HepG2 (cell line): ENCODE measurements around the gene PRM3. TPM values are rescaled to one million over a fixed set of nuclear protein-coding genes. Genes with fewer than 3 reads are reported as not detected.

Source experiments
- ATAC-seq: fragments of 200-7000 bp; cut with Tn5 transposase; 3 replicates; pipeline ENCODE4 v1.9.1; 2020; ENCODE audit warnings: mild to moderate bottlenecking, moderate library complexity
- BruUV-seq: library from RNA; stranded (reverse); fragments of 400-500 nt; replicated peaks from 2 replicates; lab custom pipeline; 2021; lab: Mats Ljungman, UMichigan
- CTCF ChIA-PET: fragments of 300-600 bp; formaldehyde crosslinking; extraction: SDS; loops from one replicate; lab custom pipeline; 2021; ENCODE audit warnings: low total read pairs, inconsistent platforms, low intra/inter-chr PET ratio; lab: Yijun Ruan, JAX
- POLR2A ChIA-PET: fragments of 350-600 bp; sonication (Branson Sonifier 250); formaldehyde crosslinking; loops from one replicate; lab custom pipeline; 2020; ENCODE audit warnings: antibody characterized with exemption, inconsistent platforms; lab: Yijun Ruan, JAX
- DNase-seq: peaks from one replicate; pipeline ENCODE4 v3.0.0-alpha.2; 2015; ENCODE audit warnings: low spot score
- FAIRE-seq: peaks from 3 replicates; lab custom pipeline; 2011; peaks lifted over from hg19 to GRCh38; lab: Jason Lieb, UNC
- H2AFZ ChIP-seq: one replicate; pipeline ENCODE4 v1.6.1; 2011; ENCODE audit warnings: low read length, inconsistent platforms
- H3K27ac ChIP-seq: fragments of 300-600 bp; 3 replicates; pipeline ENCODE4 v1.8.0; 2011; ENCODE audit warnings: mixed run types, mild to moderate bottlenecking, mixed read lengths, low read length, inconsistent platforms; ENCODE audit not compliant: insufficient read depth; ENCODE audit errors: extremely low read length
- H3K27me3 ChIP-seq, 2 experiments: fragments of 200-600 bp in 1 of 2; 2 replicates in 1 of 2; 3 replicates in 1 of 2; pipeline versions ENCODE4 v1.6.0 to v1.8.0; 2011; ENCODE audit warnings: low read length in 2 of 2, mild to moderate bottlenecking in 2 of 2, moderate library complexity in 2 of 2, inconsistent platforms in 1 of 2; ENCODE audit not compliant: insufficient read depth in 2 of 2, control insufficient read depth in 1 of 2
- H3K36me3 ChIP-seq, 2 experiments: fragments of 200-600 bp in 1 of 2; replicated peaks in 1 of 2; 2 replicates in 1 of 2; 3 replicates in 1 of 2; pipeline versions ENCODE4 v1.5.1 to v1.8.0; 2011; ENCODE audit warnings: low read length in 2 of 2, inconsistent platforms in 1 of 2; ENCODE audit not compliant: insufficient read depth in 2 of 2, control insufficient read depth in 1 of 2
- H3K4me1 ChIP-seq: 2 replicates; pipeline ENCODE4 v1.5.1; 2012; ENCODE audit warnings: low read length, inconsistent platforms; ENCODE audit not compliant: insufficient read depth
- H3K4me2 ChIP-seq: 2 replicates; pipeline ENCODE4 v1.6.0; 2011; ENCODE audit warnings: low read depth, low read length, inconsistent platforms
- H3K4me3 ChIP-seq, 3 experiments: fragments of 200-600 bp in 1 of 3; sonication (generic), shearing (Covaris generic) in 1 of 3; replicated peaks in 1 of 3; 2 replicates each; pipeline ENCODE4 v1.5.1; 2011 to 2016; ENCODE audit warnings: low read length in 3 of 3, inconsistent platforms in 2 of 3, low read depth in 2 of 3, mild to moderate bottlenecking in 2 of 3, control low read depth in 1 of 3, mixed read lengths in 1 of 3; ENCODE audit not compliant: insufficient read depth in 1 of 3
- H3K79me2 ChIP-seq: one replicate; pipeline ENCODE4 v1.6.1; 2011; ENCODE audit warnings: low read length, inconsistent platforms; ENCODE audit not compliant: insufficient read depth
- H3K9ac ChIP-seq: 2 replicates; pipeline ENCODE4 v1.6.0; 2011; ENCODE audit warnings: mild to moderate bottlenecking, low read depth, low read length, inconsistent platforms; ENCODE audit not compliant: insufficient read depth
- H3K9me3 ChIP-seq: 2 replicates; pipeline ENCODE4 v1.5.1; 2012; ENCODE audit warnings: mild to moderate bottlenecking, low read length
- H4K20me1 ChIP-seq: 2 replicates; pipeline ENCODE4 v1.6.0; 2011; ENCODE audit warnings: inconsistent platforms, mild to moderate bottlenecking, low read length, moderate library complexity; ENCODE audit not compliant: insufficient read depth
- FOSL2 ChIP-seq: sonication (generic); formaldehyde crosslinking; IDR thresholded peaks from 2 replicates; pipeline ENCODE4 v1.4.0; 2020; ENCODE audit warnings: missing genetic modification reagents
- HDAC6 ChIP-seq: fragments of 200-600 bp; sonication (generic); IDR thresholded peaks from 2 replicates; pipeline ENCODE4 v1.7.0; 2017; ENCODE audit warnings: mild to moderate bottlenecking, antibody characterized with exemption, low read length, low read depth
- HNRNPH1 ChIP-seq: fragments of 200-400 bp; formaldehyde crosslinking; optimal IDR thresholded peaks from 2 replicates; pipeline ENCODE3; 2017; ENCODE audit warnings: mild to moderate bottlenecking, low read depth, low read length
- NRL ChIP-seq: sonication (generic); formaldehyde crosslinking; IDR thresholded peaks from 2 replicates; pipeline ENCODE4 v1.5.0; 2020; ENCODE audit warnings: missing genetic modification reagents, mild to moderate bottlenecking, moderate library complexity, borderline replicate concordance
- POLR2AphosphoS5 ChIP-seq: IDR thresholded peaks from 2 replicates; pipeline ENCODE4 v1.6.1; 2012; ENCODE audit warnings: low read depth, low read length
- RBM22 ChIP-seq: fragments of 200-400 bp; formaldehyde crosslinking; optimal IDR thresholded peaks from 2 replicates; pipeline ENCODE3; 2017; ENCODE audit warnings: mild to moderate bottlenecking, low read length, moderate library complexity
- SMYD3 ChIP-seq: sonication (generic); formaldehyde crosslinking; IDR thresholded peaks from 2 replicates; pipeline ENCODE4 v1.8.1; 2023; ENCODE audit warnings: mild to moderate bottlenecking, missing genetic modification reagents
- SRY ChIP-seq: sonication (generic); formaldehyde crosslinking; IDR thresholded peaks from 2 replicates; pipeline ENCODE4 v1.8.0; 2022; ENCODE audit warnings: mild to moderate bottlenecking, missing genetic modification reagents
- ZKSCAN1 ChIP-seq: fragments of 150-350 bp; IDR thresholded peaks from 2 replicates; pipeline ENCODE4 v1.6.1; 2014; ENCODE audit warnings: low read length
- ZNF317 ChIP-seq: sonication (generic); formaldehyde crosslinking; IDR thresholded peaks from 2 replicates; pipeline ENCODE4 v1.5.0; 2020; ENCODE audit warnings: mild to moderate bottlenecking, missing genetic modification reagents
- ZNF432 ChIP-seq: sonication (generic); formaldehyde crosslinking; IDR thresholded peaks from 2 replicates; pipeline ENCODE4 v1.5.0; 2020; ENCODE audit warnings: missing genetic modification reagents, mild to moderate bottlenecking, borderline replicate concordance
- ZNF569 ChIP-seq: sonication (generic); formaldehyde crosslinking; IDR thresholded peaks from 2 replicates; pipeline ENCODE4 v1.5.0; 2020; ENCODE audit warnings: mild to moderate bottlenecking, missing genetic modification reagents, moderate library complexity, borderline replicate concordance
- ZNF761 ChIP-seq: sonication (generic); formaldehyde crosslinking; conservative IDR thresholded peaks from 2 replicates; pipeline ENCODE4 v1.4.0; 2020; ENCODE audit warnings: mild to moderate bottlenecking, missing genetic modification reagents
- WGBS: methylation state at CpG from one replicate; pipeline ENCODE4 v1.1.6; 2017; ENCODE audit warnings: low lambda C conversion rate; 5-methylcytosine and 5-hydroxymethylcytosine counted together
- in situ Hi-C: cut with HindIII; loops from 2 replicates; pipeline ENCODE4 v1.10.0; 2017; ENCODE audit warnings: low pct_unique_long_range_greater_than_20kb; ENCODE audit not compliant: extremely low pct_ligation_motif_present
- intact Hi-C: fragments of 100-400 bp; cut with micrococcal nuclease; formaldehyde crosslinking; loops from one replicate; pipeline ENCODE4 v1.10.0; 2022; ENCODE audit not compliant: unreplicated experiment
- polyA plus RNA-seq, 8 experiments: library from polyadenylated mRNA; depleted of rRNA in 3 of 8; stranded (reverse) in 7 of 8; unstranded in 1 of 8; fragments of >200 nt; fragmentation: Illumina TruSeq in 4 of 8; extraction: Trizol in 4 of 8; gene quantifications; 2 replicates each; pipeline versions ENCODE4 v1.2.1 to v1.2.3, GENCODE V29; 2011 to 2016; ENCODE audit warnings: low read depth in 4 of 8, missing spikeins in 1 of 8, mixed read lengths in 1 of 8; ENCODE audit not compliant: insufficient read depth in 1 of 8
- total RNA-seq, 5 experiments: library from RNA; depleted of rRNA; stranded (reverse); fragments of >200 nt; fragmentation: Illumina TruSeq; extraction: Trizol; gene quantifications; 2 replicates each; pipeline ENCODE4 v1.2.3, GENCODE V29; 2016; ENCODE audit warnings: low read depth in 1 of 5
- TF ChIP-seq, protein P1 (sequence below): sonication (generic); formaldehyde crosslinking; IDR thresholded peaks from 2 replicates; pipeline ENCODE4 v1.5.1; 2020; ENCODE audit warnings: mild to moderate bottlenecking, missing genetic modification reagents, borderline replicate concordance
- TF ChIP-seq, protein P2 (sequence below), 2 experiments: IDR thresholded peaks; 2 replicates each; pipeline ENCODE4 v1.6.1; 2011 to 2012; ENCODE audit warnings: low read length in 2 of 2, borderline replicate concordance in 1 of 2, low read depth in 1 of 2, mild to moderate bottlenecking in 1 of 2, moderate library complexity in 1 of 2
- TF ChIP-seq, protein P3 (sequence below): sonication (generic); formaldehyde crosslinking; IDR thresholded peaks from 2 replicates; pipeline ENCODE4 v1.4.0; 2020; ENCODE audit warnings: mild to moderate bottlenecking, missing genetic modification reagents

The PRM3 gene
- total and polyA plus RNA-seq, 2 of the 13 experiments (the other 11 are each of a cell fraction or from before 2014, with no cell fraction given) = not detected

DNA sequence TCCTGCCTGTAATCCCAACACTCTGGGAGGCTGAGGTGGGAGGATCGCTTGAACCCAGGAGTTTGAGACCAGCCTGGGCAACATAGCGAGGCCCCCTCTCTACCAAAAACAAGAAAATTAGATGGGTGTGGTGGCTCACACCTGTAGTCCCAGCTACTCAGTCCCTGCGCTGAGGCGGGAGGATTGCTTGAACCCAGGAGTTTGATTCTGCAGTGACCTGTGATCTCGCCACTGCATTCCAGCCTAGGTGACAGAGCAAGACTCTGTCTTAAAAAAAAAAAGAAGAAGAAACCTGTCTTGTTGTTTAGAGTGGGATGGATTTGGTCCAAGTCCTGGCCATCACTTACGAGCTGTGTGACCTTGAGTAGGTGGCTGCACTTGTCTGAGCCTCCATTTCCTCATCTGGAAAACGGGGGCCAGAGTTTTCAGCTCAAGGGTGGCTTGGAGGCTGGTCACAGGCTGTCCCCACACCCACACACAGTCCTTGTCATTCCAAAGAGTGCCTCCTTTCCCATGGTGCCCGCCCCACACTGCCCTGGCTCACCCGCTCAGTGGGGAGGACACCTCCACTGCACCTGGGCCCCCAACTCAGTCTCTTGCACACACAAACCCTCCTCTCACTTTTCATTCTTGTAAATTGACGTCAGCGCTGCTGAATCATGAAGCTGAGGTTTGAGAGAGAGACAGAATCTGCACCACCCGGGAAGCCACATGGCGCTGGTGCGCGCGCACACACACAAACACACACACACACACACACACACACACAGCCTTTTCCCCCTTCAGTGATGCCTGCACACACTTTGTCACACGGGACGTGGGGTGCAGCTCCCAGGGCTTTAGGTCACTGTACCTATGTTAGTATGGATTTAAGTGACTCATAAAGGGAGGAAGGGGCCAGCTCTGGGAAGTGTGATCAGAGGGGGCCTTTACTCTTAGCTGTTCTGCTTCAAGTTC lies 21.6 kb downstream of the PRM3 start:
- Histone ChIP-seq H3K4me3 (no peak overlapping the region), H3K4me2 (peak overlapping the region; percentile 32), H3K9me3 (no peaks in the 10 kb centered on the region), H4K20me1 (peaks cover 47% of the 10 kb centered on the region), H3K36me3 (peaks cover 2 to 8% of the 10 kb centered on the region in 2 experiments; a peak in 4 of 5 replicates), H3K9ac (no peak overlapping the region), H3K79me2 (peaks cover 27% of the 10 kb centered on the region), H3K27me3 (no peaks in the 10 kb centered on the region; a peak in 1 of 5 replicates), H3K4me1 (peaks cover 60% of the 10 kb centered on the region), H3K27ac (no peak overlapping the region), H2AFZ (no peak overlapping the region)
- DNase-seq (no peak), FAIRE-seq (no peak), ATAC-seq (no peak)
- CTCF ChIA-PET = no interaction called here
- no TSS peak for BruUV-seq
- in situ Hi-C loops (no loop called here), intact Hi-C loops (no loop called here)
- 62% methylated on average over 18 of the region's 18 CpGs for WGBS
- POLR2A ChIA-PET = interaction anchor here (0.8 to 2.6 kb wide), 18 partner anchors 9 to 307 kb away, joined by 3 to 14 read pairs (median 4); partner anchors contain the start of genes CLEC16A and PRM3
- TF ChIP-seq SMYD3 (CRISPR knock-in tag) = no peak
- TF ChIP-seq HNRNPH1 = peak; percentile 74
- TF ChIP-seq FOSL2 (CRISPR knock-in tag) = peak; percentile 31
- no peak for TF ChIP-seq ZNF317 (CRISPR knock-in tag)
- TF ChIP-seq, protein P1, sequence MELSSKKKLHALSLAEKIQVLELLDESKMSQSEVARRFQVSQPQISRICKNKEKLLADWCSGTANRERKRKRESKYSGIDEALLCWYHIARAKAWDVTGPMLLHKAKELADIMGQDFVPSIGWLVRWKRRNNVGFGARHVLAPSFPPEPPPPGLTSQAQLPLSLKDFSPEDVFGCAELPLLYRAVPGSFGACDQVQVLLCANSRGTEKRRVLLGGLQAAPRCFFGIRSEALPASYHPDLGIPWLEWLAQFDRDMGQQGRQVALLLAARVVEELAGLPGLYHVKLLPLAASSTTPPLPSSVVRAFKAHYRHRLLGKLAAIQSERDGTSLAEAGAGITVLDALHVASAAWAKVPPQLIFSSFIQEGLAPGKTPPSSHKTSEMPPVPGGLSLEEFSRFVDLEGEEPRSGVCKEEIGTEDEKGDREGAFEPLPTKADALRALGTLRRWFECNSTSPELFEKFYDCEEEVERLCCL = 0 out of 2 replicates have a peak, but pooled peaks have one; percentile 37
- peak; percentile 51; the same call in 1 of the 2 replicates for TF ChIP-seq SRY (CRISPR knock-in tag)
- no peak for TF ChIP-seq ZNF432
- no peak for TF ChIP-seq ZNF761 (CRISPR knock-in tag)
- no peak for TF ChIP-seq HDAC6
- 0 out of 2 replicates have a peak, but pooled peaks have one; percentile 7 for TF ChIP-seq ZKSCAN1
- 0 out of 2 replicates have a peak, but pooled peaks have one; percentile 33 for TF ChIP-seq NRL (CRISPR knock-in tag)
- TF ChIP-seq RBM22 = peak; percentile 51
- no peak for TF ChIP-seq ZNF569
- peak; percentile 64 for TF ChIP-seq POLR2AphosphoS5
- TF ChIP-seq, protein P2, sequence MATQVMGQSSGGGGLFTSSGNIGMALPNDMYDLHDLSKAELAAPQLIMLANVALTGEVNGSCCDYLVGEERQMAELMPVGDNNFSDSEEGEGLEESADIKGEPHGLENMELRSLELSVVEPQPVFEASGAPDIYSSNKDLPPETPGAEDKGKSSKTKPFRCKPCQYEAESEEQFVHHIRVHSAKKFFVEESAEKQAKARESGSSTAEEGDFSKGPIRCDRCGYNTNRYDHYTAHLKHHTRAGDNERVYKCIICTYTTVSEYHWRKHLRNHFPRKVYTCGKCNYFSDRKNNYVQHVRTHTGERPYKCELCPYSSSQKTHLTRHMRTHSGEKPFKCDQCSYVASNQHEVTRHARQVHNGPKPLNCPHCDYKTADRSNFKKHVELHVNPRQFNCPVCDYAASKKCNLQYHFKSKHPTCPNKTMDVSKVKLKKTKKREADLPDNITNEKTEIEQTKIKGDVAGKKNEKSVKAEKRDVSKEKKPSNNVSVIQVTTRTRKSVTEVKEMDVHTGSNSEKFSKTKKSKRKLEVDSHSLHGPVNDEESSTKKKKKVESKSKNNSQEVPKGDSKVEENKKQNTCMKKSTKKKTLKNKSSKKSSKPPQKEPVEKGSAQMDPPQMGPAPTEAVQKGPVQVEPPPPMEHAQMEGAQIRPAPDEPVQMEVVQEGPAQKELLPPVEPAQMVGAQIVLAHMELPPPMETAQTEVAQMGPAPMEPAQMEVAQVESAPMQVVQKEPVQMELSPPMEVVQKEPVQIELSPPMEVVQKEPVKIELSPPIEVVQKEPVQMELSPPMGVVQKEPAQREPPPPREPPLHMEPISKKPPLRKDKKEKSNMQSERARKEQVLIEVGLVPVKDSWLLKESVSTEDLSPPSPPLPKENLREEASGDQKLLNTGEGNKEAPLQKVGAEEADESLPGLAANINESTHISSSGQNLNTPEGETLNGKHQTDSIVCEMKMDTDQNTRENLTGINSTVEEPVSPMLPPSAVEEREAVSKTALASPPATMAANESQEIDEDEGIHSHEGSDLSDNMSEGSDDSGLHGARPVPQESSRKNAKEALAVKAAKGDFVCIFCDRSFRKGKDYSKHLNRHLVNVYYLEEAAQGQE (IDR thresholded peaks at IDR 0.05; ENCODE audit: borderline replicate concordance in 1 of 2, low read depth in 1 of 2, low read length in 2 of 2) = no peak
- TF ChIP-seq, protein P3, sequence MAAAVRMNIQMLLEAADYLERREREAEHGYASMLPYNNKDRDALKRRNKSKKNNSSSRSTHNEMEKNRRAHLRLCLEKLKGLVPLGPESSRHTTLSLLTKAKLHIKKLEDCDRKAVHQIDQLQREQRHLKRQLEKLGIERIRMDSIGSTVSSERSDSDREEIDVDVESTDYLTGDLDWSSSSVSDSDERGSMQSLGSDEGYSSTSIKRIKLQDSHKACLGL (CRISPR knock-in tag) = peak; percentile 37; the same call in 1 of the 2 replicates
